ENCODE data around the gene CEP112.

The CEP112 gene

DNA sequence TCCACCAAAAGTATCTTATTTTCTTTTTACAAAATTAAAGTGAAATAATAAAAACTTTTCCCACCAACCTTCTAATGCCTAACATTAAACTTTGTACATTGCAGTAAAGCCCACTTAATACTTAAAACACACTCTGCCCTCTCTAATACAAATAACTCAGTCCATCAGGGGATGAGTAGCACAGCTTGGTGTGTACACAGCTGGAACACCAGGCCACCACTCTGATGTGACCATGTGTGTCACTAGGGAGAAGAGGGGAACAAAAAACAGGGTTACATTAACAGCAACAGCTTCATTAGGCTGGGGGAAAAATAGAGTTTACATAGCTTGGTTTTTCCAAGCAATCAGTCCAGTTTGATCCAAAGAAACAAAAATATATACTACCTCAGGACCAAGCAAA is 295.0 kb downstream of the CEP112 start:
- no peak for ATAC-seq
- TF ChIP-seq TOX (CRISPR knock-in tag; IDR thresholded peaks at IDR 0.05; ENCODE audit: borderline replicate concordance) = no peak
- no peak for TF ChIP-seq SNAI2 (CRISPR knock-in tag; IDR thresholded peaks at IDR 0.05)
- no peak for TF ChIP-seq ARNTL (CRISPR knock-in tag; IDR thresholded peaks at IDR 0.05; ENCODE audit: borderline replicate concordance, low read depth)
- TF ChIP-seq, protein P1, sequence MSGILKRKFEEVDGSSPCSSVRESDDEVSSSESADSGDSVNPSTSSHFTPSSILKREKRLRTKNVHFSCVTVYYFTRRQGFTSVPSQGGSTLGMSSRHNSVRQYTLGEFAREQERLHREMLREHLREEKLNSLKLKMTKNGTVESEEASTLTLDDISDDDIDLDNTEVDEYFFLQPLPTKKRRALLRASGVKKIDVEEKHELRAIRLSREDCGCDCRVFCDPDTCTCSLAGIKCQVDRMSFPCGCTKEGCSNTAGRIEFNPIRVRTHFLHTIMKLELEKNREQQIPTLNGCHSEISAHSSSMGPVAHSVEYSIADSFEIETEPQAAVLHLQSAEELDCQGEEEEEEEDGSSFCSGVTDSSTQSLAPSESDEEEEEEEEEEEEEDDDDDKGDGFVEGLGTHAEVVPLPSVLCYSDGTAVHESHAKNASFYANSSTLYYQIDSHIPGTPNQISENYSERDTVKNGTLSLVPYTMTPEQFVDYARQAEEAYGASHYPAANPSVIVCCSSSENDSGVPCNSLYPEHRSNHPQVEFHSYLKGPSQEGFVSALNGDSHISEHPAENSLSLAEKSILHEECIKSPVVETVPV (CRISPR knock-in tag; IDR thresholded peaks at IDR 0.05) = no peak
- TF ChIP-seq RARB (CRISPR knock-in tag; IDR thresholded peaks at IDR 0.05) = no peak

DNA sequence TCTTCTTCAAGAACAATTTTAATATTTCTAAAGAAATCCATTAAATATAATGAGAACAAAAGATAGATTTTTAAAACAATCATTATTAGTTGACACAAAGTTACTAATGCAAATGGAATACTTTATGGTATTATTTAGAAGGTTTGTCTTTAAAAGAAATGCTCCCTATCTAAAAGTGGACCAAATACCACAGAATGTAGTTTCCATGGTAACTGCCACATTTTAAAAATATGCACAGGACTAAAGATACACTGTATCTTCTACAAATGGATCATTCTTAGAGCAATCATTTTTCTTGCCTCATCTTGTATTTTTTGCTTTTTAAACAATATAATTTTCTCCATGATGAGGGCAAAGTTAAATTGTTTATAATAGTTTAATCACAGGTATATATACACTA is 296.0 kb downstream of the CEP112 start:
- no peak for ATAC-seq

DNA sequence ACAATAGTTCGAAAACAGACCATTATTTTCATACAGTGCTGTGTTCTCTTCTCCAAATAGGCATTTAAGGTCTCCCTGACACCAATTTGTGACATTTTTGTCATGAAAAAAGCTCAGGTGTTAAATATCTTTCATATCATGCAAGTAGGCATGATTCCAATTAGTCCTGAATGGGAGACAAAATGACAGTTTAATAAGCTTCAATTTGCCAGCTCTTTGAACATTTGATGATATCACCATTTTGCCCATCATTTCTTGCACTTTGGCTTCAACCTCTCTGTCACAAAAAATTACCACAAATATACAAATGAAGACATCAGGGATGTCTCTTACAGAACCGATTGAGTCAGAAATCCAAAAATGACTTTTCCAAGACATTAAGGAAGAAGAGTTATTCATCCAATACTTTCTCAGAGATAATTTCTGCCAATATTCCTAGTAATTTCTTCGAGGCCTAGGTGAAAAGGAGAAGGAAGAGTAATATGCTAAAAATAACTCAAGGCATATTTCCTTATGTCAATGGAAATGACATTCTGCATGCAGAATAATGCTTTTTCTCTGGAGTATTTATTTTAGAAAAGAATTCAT is 298.1 kb downstream of the CEP112 start:
- TF ChIP-seq, protein P2, sequence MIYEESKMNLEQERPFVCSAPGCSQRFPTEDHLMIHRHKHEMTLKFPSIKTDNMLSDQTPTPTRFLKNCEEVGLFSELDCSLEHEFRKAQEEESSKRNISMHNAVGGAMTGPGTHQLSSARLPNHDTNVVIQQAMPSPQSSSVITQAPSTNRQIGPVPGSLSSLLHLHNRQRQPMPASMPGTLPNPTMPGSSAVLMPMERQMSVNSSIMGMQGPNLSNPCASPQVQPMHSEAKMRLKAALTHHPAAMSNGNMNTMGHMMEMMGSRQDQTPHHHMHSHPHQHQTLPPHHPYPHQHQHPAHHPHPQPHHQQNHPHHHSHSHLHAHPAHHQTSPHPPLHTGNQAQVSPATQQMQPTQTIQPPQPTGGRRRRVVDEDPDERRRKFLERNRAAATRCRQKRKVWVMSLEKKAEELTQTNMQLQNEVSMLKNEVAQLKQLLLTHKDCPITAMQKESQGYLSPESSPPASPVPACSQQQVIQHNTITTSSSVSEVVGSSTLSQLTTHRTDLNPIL (CRISPR knock-in tag; IDR thresholded peaks at IDR 0.05; ENCODE audit: low read depth) = no peak
- TF ChIP-seq SNAI2 (CRISPR knock-in tag; IDR thresholded peaks at IDR 0.05) (no peak), GLIS3 (CRISPR knock-in tag; IDR thresholded peaks at IDR 0.05) (no peak), CSDC2 (CRISPR knock-in tag; IDR thresholded peaks at IDR 0.05) (no peak), OSR1 (CRISPR knock-in tag; IDR thresholded peaks at IDR 0.05) (no peak), ZFP30 (CRISPR knock-in tag; IDR thresholded peaks at IDR 0.05) (no peak), ISL1 (CRISPR knock-in tag; IDR thresholded peaks at IDR 0.05) (no peak), ARNTL (CRISPR knock-in tag; IDR thresholded peaks at IDR 0.05; ENCODE audit: borderline replicate concordance, low read depth) (no peak), ZNF565 (CRISPR knock-in tag; conservative IDR thresholded peaks at IDR 0.05; ENCODE audit: low read depth) (no peak), ZFP3 (CRISPR knock-in tag; IDR thresholded peaks at IDR 0.05) (no peak), TCF4 (CRISPR knock-in tag; IDR thresholded peaks at IDR 0.05; ENCODE audit: borderline replicate concordance) (no peak)
- TF ChIP-seq, protein P3, sequence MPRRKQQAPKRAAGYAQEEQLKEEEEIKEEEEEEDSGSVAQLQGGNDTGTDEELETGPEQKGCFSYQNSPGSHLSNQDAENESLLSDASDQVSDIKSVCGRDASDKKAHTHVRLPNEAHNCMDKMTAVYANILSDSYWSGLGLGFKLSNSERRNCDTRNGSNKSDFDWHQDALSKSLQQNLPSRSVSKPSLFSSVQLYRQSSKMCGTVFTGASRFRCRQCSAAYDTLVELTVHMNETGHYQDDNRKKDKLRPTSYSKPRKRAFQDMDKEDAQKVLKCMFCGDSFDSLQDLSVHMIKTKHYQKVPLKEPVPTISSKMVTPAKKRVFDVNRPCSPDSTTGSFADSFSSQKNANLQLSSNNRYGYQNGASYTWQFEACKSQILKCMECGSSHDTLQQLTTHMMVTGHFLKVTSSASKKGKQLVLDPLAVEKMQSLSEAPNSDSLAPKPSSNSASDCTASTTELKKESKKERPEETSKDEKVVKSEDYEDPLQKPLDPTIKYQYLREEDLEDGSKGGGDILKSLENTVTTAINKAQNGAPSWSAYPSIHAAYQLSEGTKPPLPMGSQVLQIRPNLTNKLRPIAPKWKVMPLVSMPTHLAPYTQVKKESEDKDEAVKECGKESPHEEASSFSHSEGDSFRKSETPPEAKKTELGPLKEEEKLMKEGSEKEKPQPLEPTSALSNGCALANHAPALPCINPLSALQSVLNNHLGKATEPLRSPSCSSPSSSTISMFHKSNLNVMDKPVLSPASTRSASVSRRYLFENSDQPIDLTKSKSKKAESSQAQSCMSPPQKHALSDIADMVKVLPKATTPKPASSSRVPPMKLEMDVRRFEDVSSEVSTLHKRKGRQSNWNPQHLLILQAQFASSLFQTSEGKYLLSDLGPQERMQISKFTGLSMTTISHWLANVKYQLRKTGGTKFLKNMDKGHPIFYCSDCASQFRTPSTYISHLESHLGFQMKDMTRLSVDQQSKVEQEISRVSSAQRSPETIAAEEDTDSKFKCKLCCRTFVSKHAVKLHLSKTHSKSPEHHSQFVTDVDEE (CRISPR knock-in tag; IDR thresholded peaks at IDR 0.05) = no peak
- TF ChIP-seq, protein P4, sequence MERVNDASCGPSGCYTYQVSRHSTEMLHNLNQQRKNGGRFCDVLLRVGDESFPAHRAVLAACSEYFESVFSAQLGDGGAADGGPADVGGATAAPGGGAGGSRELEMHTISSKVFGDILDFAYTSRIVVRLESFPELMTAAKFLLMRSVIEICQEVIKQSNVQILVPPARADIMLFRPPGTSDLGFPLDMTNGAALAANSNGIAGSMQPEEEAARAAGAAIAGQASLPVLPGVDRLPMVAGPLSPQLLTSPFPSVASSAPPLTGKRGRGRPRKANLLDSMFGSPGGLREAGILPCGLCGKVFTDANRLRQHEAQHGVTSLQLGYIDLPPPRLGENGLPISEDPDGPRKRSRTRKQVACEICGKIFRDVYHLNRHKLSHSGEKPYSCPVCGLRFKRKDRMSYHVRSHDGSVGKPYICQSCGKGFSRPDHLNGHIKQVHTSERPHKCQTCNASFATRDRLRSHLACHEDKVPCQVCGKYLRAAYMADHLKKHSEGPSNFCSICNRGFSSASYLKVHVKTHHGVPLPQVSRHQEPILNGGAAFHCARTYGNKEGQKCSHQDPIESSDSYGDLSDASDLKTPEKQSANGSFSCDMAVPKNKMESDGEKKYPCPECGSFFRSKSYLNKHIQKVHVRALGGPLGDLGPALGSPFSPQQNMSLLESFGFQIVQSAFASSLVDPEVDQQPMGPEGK (CRISPR knock-in tag; IDR thresholded peaks at IDR 0.05; ENCODE audit: borderline replicate concordance) = no peak
- ATAC-seq = no peak

More for the DNA sequence above, 296.0 kb downstream of the CEP112 start:
- TF ChIP-seq ZNF565 (CRISPR knock-in tag; conservative IDR thresholded peaks at IDR 0.05; ENCODE audit: low read depth) = no peak
- TF ChIP-seq, protein P5, sequence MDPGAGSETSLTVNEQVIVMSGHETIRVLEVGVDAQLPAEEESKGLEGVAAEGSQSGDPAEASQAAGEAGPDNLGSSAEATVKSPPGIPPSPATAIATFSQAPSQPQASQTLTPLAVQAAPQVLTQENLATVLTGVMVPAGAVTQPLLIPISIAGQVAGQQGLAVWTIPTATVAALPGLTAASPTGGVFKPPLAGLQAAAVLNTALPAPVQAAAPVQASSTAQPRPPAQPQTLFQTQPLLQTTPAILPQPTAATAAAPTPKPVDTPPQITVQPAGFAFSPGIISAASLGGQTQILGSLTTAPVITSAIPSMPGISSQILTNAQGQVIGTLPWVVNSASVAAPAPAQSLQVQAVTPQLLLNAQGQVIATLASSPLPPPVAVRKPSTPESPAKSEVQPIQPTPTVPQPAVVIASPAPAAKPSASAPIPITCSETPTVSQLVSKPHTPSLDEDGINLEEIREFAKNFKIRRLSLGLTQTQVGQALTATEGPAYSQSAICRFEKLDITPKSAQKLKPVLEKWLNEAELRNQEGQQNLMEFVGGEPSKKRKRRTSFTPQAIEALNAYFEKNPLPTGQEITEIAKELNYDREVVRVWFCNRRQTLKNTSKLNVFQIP (CRISPR knock-in tag; IDR thresholded peaks at IDR 0.05; ENCODE audit: borderline replicate concordance, low read depth) = no peak
- TF ChIP-seq, protein P1 (CRISPR knock-in tag; IDR thresholded peaks at IDR 0.05) = no peak
- TF ChIP-seq ZNF8 (CRISPR knock-in tag; IDR thresholded peaks at IDR 0.05) = no peak
- TF ChIP-seq GLIS3 (CRISPR knock-in tag; IDR thresholded peaks at IDR 0.05) = no peak
- no peak for TF ChIP-seq SNAI2 (CRISPR knock-in tag; IDR thresholded peaks at IDR 0.05)
- TF ChIP-seq RARB (CRISPR knock-in tag; IDR thresholded peaks at IDR 0.05) = no peak
- no peak for TF ChIP-seq ZC3H10 (CRISPR knock-in tag; IDR thresholded peaks at IDR 0.05)
- TF ChIP-seq BACH2 (CRISPR knock-in tag; IDR thresholded peaks at IDR 0.05; ENCODE audit: borderline replicate concordance) = no peak
